Small intestine (tissue), 7 donors: ENCODE results near the gene NUDT9. TPM values are rescaled to one million over a fixed set of nuclear protein-coding genes. Genes with fewer than 3 reads are reported as not detected.
A peak's percentile ranks its signal among the peaks of the same experiment; 100 is the strongest.
"Not testable (repeated sequence)": the region's sequence is repeated elsewhere in the genome, so short reads cannot be mapped to it uniquely, and the experiment has no call there.

Experiments
- DNase-seq, 2 donors: peaks; one replicate each; pipeline versions ENCODE4 v3.0.0 to v3.0.0-alpha.2; 2013
- FAIRE-seq: peaks from 2 replicates; lab custom pipeline; 2012; peaks lifted over from hg19 to GRCh38; lab: Jason Lieb, UNC
- H3K27ac ChIP-seq, 3 donors: one replicate each; pipeline ENCODE4 v1.5.1; 2013; ENCODE audit warnings: low read length in 2 of 3, mild to moderate bottlenecking in 2 of 3, control low read depth in 1 of 3, inconsistent platforms in 1 of 3, low read depth in 1 of 3, moderate library complexity in 1 of 3
- H3K27me3 ChIP-seq, 3 donors: one replicate each; pipeline ENCODE4 v1.6.1; 2013; ENCODE audit warnings: low read length in 3 of 3, inconsistent platforms in 1 of 3; ENCODE audit not compliant: control insufficient read depth in 3 of 3, insufficient read depth in 3 of 3
- H3K36me3 ChIP-seq, 3 donors: one replicate each; pipeline ENCODE4 v1.6.1; 2013; ENCODE audit warnings: low read length in 3 of 3, inconsistent platforms in 1 of 3, low read depth in 1 of 3, mild to moderate bottlenecking in 1 of 3, moderate library complexity in 1 of 3; ENCODE audit not compliant: control insufficient read depth in 3 of 3, insufficient read depth in 2 of 3
- H3K4me1 ChIP-seq, 3 donors: one replicate each; pipeline ENCODE4 v1.6.1; 2013; ENCODE audit warnings: low read length in 2 of 3, inconsistent platforms in 1 of 3, low read depth in 1 of 3, mild to moderate bottlenecking in 1 of 3, moderate library complexity in 1 of 3; ENCODE audit not compliant: control insufficient read depth in 3 of 3, insufficient read depth in 2 of 3
- H3K4me3 ChIP-seq, 3 donors: one replicate each; pipeline ENCODE4 v1.5.1; 2013; ENCODE audit warnings: low read length in 3 of 3, control low read depth in 1 of 3, inconsistent platforms in 1 of 3, low read depth in 1 of 3, mild to moderate bottlenecking in 1 of 3, moderate library complexity in 1 of 3
- H3K9me3 ChIP-seq, 2 donors: one replicate each; pipeline ENCODE4 v1.6.1; 2013; ENCODE audit warnings: low read depth in 1 of 2, low read length in 1 of 2; ENCODE audit not compliant: control insufficient read depth in 2 of 2, insufficient read depth in 1 of 2
- WGBS, 3 donors: extraction: QIAGEN DNeasy Blood & Tissue Kit; methylation state at CpG; one replicate each; pipeline ENCODE4 v1.1.7; 2013; 5-methylcytosine and 5-hydroxymethylcytosine counted together
- polyA plus RNA-seq, 4 donors: library from polyadenylated mRNA; stranded (reverse) in 3 of 4; unstranded in 1 of 4; fragments of 200-250 nt in 3 of 4; fragments of 120-200 nt in 1 of 4; gene quantifications; one replicate each; pipeline versions ENCODE4 v1.2.1 to v1.2.3, GENCODE V29; 2013
- donor health status: healthy with polysubstance abuse.
- donor health status: control.
- donor health status: control.
- donor health status: Bipolar disorder and iron deficiency.
- donor health status: healthy.

The NUDT9 gene
- polyA plus RNA-seq, 4 donors = 62.7 to 89.0 (median 71.3) TPM

- not testable (repeated sequence) for H3K36me3 ChIP-seq, DNase-seq, FAIRE-seq, H3K4me3 ChIP-seq, H3K27me3 ChIP-seq, H3K27ac ChIP-seq, H3K4me1 ChIP-seq
- peaks cover 3 to 13% of the 10 kb centered on the region in 2 donors for H3K9me3 ChIP-seq
- 94 to 96% (median 96%) methylated on average over 12 to 20 of the region's 20 CpGs for WGBS, 3 donors
These were observed 26.5 kb upstream of the NUDT9 start for GRCh38 chr4:87395851-87396250.

GRCh38 chr4:87399148-87399547, 23.2 kb upstream of the NUDT9 start:
- H3K27me3 ChIP-seq = no peaks in the 10 kb centered on the region

GRCh38 chr4:87399954-87400353, 22.4 kb upstream of the NUDT9 start:
- Histone ChIP-seq H3K36me3 (no peaks in the 10 kb centered on the region), H3K4me3 (no peak overlapping the region), H3K27ac (no peak overlapping the region), H3K27me3 (no peaks in the 10 kb centered on the region), H3K4me1 (peaks cover 0 to 3% (median 0%) of the 10 kb centered on the region in 3 donors), H3K9me3 (peaks cover 3 to 16% of the 10 kb centered on the region in 2 donors)
- no peak for DNase-seq
- WGBS, 3 donors = 75 to 85% (median 77%) methylated on average over 1 of the region's 1 CpG
- no peak for FAIRE-seq

More at GRCh38 chr4:87399148-87399547, 23.2 kb upstream of the NUDT9 start:
- Histone ChIP-seq H3K4me3 (no peak overlapping the region), H3K9me3 (peaks cover 3 to 16% of the 10 kb centered on the region in 2 donors), H3K4me1 (peaks cover 0 to 1% (median 0%) of the 10 kb centered on the region in 3 donors), H3K27ac (no peak overlapping the region), H3K36me3 (no peaks in the 10 kb centered on the region)
- no peak for FAIRE-seq
- 59 to 88% (median 66%) methylated on average over 3 of the region's 3 CpGs for WGBS, 3 donors
- no peak for DNase-seq

GRCh38 chr4:87403732-87404131, 18.6 kb upstream of the NUDT9 start:
- peaks cover 3 to 16% of the 10 kb centered on the region in 2 donors for H3K9me3 ChIP-seq
- WGBS, 3 donors = 9 to 51% (median 36%) methylated on average over 1 of the region's 1 CpG
- H3K36me3 ChIP-seq, H3K27me3 ChIP-seq, H3K4me3 ChIP-seq, FAIRE-seq, H3K27ac ChIP-seq: not testable (repeated sequence)
- DNase-seq = peak in 1 of 2 donors; percentile 47
- peaks cover 0 to 23% (median 2%) of the 10 kb centered on the region in 3 donors for H3K4me1 ChIP-seq

- WGBS, 3 donors = 69 to 80% (median 79%) methylated on average over 5 of the region's 5 CpGs
- FAIRE-seq (no peak), DNase-seq (no peak)
These were observed 17.1 kb upstream of the NUDT9 start for GRCh38 chr4:87405211-87405820.

GRCh38 chr4:87406462-87406861, 15.9 kb upstream of the NUDT9 start:
- DNase-seq (no peak), FAIRE-seq (no peak)
- Histone ChIP-seq H3K36me3 (no peaks in the 10 kb centered on the region), H3K9me3 (peaks cover 0 to 4% of the 10 kb centered on the region in 2 donors), H3K4me1 (peaks cover 2 to 41% (median 3%) of the 10 kb centered on the region in 3 donors), H3K27me3 (no peaks in the 10 kb centered on the region), H3K4me3 (no peak overlapping the region), H3K27ac (peak overlapping the region in 1 of 3 donors; percentile 35)
- 54 to 67% (median 62%) methylated on average over 6 of the region's 6 CpGs for WGBS, 3 donors

More at GRCh38 chr4:87405211-87405820, 17.1 kb upstream of the NUDT9 start:
- H3K9me3 ChIP-seq = peaks cover 0 to 7% of the 10 kb centered on the region in 2 donors
- H3K4me1 ChIP-seq = peaks cover 2 to 35% (median 3%) of the 10 kb centered on the region in 3 donors
- H3K27me3 ChIP-seq = no peaks in the 10 kb centered on the region
- no peak overlapping the region for H3K4me3 ChIP-seq
- H3K27ac ChIP-seq = no peak overlapping the region
- H3K36me3 ChIP-seq = no peaks in the 10 kb centered on the region

GRCh38 chr4:87406902-87407301, 15.5 kb upstream of the NUDT9 start:
- not testable (repeated sequence) for H3K36me3 ChIP-seq, H3K4me3 ChIP-seq, H3K9me3 ChIP-seq, FAIRE-seq, H3K27me3 ChIP-seq
- Histone ChIP-seq H3K27ac (peak overlapping the region in 2 of 3 donors; percentile 32 to 35), H3K4me1 (peaks cover 2 to 41% (median 3%) of the 10 kb centered on the region in 3 donors)
- WGBS, 3 donors = 23 to 58% (median 43%) methylated on average over 4 of the region's 4 CpGs
- peak; percentile 44 to 58 for DNase-seq

GRCh38 chr4:87409420-87409939, 12.9 kb upstream of the NUDT9 start:
- H3K9me3 ChIP-seq = no peaks in the 10 kb centered on the region
- DNase-seq = peak; percentile 85 to 98
- no peak overlapping the region for H3K4me3 ChIP-seq
- peaks cover 2 to 39% (median 3%) of the 10 kb centered on the region in 3 donors for H3K4me1 ChIP-seq
- H3K27ac ChIP-seq = peak overlapping the region in 2 of 3 donors; percentile 68
- FAIRE-seq = peak; percentile 87
- WGBS, 3 donors = 18 to 54% (median 29%) methylated on average over 3 of the region's 3 CpGs
- H3K36me3 ChIP-seq = no peaks in the 10 kb centered on the region
- H3K27me3 ChIP-seq = no peaks in the 10 kb centered on the region
